K562 (cell line): ENCODE results near the gene DNAAF3. TPM values are rescaled to one million over a fixed set of nuclear protein-coding genes. Genes with fewer than 3 reads are reported as not detected.

ENCODE experiments used
- FOXK1 ChIP-seq: sonication (generic); formaldehyde crosslinking; IDR thresholded peaks from 2 replicates; pipeline ENCODE4 v1.8.0; 2022; ENCODE audit warnings: missing genetic modification reagents, mild to moderate bottlenecking, borderline replicate concordance
- GTF2F1 ChIP-seq: IDR thresholded peaks from 2 replicates; pipeline ENCODE4 v1.6.1; 2011; ENCODE audit warnings: low read depth, low read length, improper control_type of control experiment
- HMGN3 ChIP-seq: IDR thresholded peaks from 2 replicates; pipeline ENCODE4 v1.6.1; 2011; ENCODE audit warnings: borderline replicate concordance, low read depth, mild to moderate bottlenecking, mixed read lengths, low read length; ENCODE audit not compliant: insufficient read length; ENCODE audit errors: extremely low read depth
- POLR2A ChIP-seq: fragments of 450-650 bp; conservative IDR thresholded peaks from 2 replicates; pipeline ENCODE4 v1.6.1; 2016
- POLR2AphosphoS2 ChIP-seq: IDR thresholded peaks from 2 replicates; pipeline ENCODE4 v1.6.1; 2012; ENCODE audit warnings: low read length, improper control_type of control experiment
- POLR3A ChIP-seq: IDR thresholded peaks from 2 replicates; pipeline ENCODE4 v1.6.1; 2011; ENCODE audit warnings: borderline replicate concordance, mild to moderate bottlenecking, moderate library complexity; ENCODE audit not compliant: insufficient read length, insufficient read depth; ENCODE audit errors: extremely low read depth
- TCF7 ChIP-seq: sonication (generic); IDR thresholded peaks from 2 replicates; pipeline ENCODE4 v1.6.1; 2016; ENCODE audit warnings: antibody characterized with exemption, borderline replicate concordance
- TGIF2 ChIP-seq: sonication (generic); formaldehyde crosslinking; IDR thresholded peaks from 2 replicates; pipeline ENCODE4 v1.8.1; 2022; ENCODE audit warnings: mild to moderate bottlenecking, missing genetic modification reagents, moderate library complexity
- U2AF2 ChIP-seq: fragments of 200-400 bp; formaldehyde crosslinking; optimal IDR thresholded peaks from 2 replicates; pipeline ENCODE3; 2017; ENCODE audit warnings: low read depth, mild to moderate bottlenecking, low read length
- ZNF146 ChIP-seq: IDR thresholded peaks from one replicate; pipeline ENCODE4 v1.6.1; 2018; ENCODE audit warnings: missing compliant biosample characterization; ENCODE audit not compliant: unreplicated experiment
- polyA plus RNA-seq, 8 experiments: library from polyadenylated mRNA; depleted of rRNA in 4 of 8; stranded (reverse) in 5 of 8; unstranded in 3 of 8; fragments of >200 nt; fragmentation: Nextera tagmentation in 2 of 8; fragmentation: Illumina TruSeq in 1 of 8; extraction: Ambion mirVana in 2 of 8; extraction: Trizol in 1 of 8; gene quantifications; 2 replicates each; pipeline versions ENCODE4 v1.2.1 to v1.2.3, GENCODE V29; 2011 to 2014; ENCODE audit warnings: inconsistent platforms in 1 of 8, missing spikeins in 1 of 8
- total RNA-seq, 7 experiments: library from RNA; depleted of rRNA in 6 of 7; stranded (reverse); fragments of >200 nt in 6 of 7; fragmentation: Illumina TruSeq in 2 of 7; extraction: Trizol in 2 of 7; gene quantifications; 2 replicates each; pipeline versions ENCODE4 v1.2.1 to v1.2.3, GENCODE V29; 2011 to 2021; ENCODE audit warnings: low replicate concordance in 1 of 7
- TF ChIP-seq, protein P1 (sequence below): fragments of 250-450 bp; sonication (Bioruptor Pico); IDR thresholded peaks from 2 replicates; pipeline ENCODE4 v1.4.0; 2020; ENCODE audit warnings: borderline replicate concordance
- TF ChIP-seq, protein P2 (sequence below): conservative IDR thresholded peaks from 2 replicates; pipeline ENCODE4 v1.6.1; 2011; ENCODE audit warnings: low read depth, mild to moderate bottlenecking, low read length; ENCODE audit not compliant: control insufficient read depth
- TF ChIP-seq, protein P3 (sequence below): fragments of 450-650 bp; formaldehyde crosslinking; IDR thresholded peaks from 2 replicates; pipeline ENCODE4 v1.4.0; 2020; ENCODE audit warnings: mild to moderate bottlenecking, moderate library complexity
- TF ChIP-seq, protein P4 (sequence below), 2 experiments: fragments of 450-650 bp; IDR thresholded peaks; 2 replicates each; pipeline ENCODE4 v1.6.1; 2016
- TF ChIP-seq, protein P5 (sequence below): fragments of 250-450 bp; sonication (Bioruptor Pico); IDR thresholded peaks from 2 replicates; pipeline ENCODE4 v1.5.1; 2021; ENCODE audit warnings: mild to moderate bottlenecking
- TF ChIP-seq, protein P6 (sequence below): fragments of 450-650 bp; conservative IDR thresholded peaks from 2 replicates; pipeline ENCODE4 v1.6.1; 2016; ENCODE audit warnings: missing genetic modification characterization, low read depth, mild to moderate bottlenecking, control low read depth, missing compliant biosample characterization

Gene DNAAF3
- total and polyA plus RNA-seq, 9 of the 15 experiments (the other 6 are each of a cell fraction or from before 2014, with no cell fraction given), result 21.6 to 61.5 (median 43.0) TPM

DNA sequence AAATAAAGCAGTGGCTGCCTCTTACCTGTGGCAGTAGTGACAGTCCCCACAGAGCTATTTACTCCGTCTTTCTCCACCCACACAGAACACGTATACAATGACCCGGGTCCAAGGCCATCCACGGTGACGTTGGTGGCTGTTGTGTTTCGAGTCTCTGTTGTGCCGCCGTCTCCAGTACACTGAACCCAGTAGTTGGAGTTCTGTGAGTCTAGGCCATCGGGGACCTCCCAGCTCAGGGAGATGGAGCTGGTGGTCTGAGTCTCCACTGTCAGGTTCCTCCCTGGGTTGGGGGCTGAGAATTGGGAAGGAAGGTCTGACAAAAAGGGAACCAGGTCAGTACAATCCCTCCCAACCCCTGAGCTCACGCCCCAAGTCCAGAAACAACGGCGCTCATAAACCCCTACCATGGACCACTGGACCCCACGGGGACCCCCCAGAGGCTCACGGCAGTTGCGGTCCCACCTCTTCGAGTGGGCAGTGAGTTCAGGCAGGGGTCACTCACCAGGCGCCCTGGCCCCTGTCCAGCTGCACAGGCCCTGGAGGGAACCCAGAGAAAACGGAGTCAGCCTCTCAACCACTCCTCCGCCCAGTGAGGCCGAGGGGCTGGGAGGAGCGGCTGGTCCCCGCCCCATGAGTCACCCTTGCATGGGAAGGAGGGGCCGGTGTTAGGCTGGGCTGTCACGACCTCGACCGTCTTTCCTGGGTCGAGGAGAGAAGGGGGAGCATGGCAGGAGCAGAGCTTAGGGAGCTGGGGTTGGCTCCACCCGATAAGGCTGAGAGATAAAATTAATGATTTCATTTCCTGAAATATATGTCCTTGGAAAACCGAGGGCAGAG is 40.5 kb upstream of the DNAAF3 start (continued):
- TF ChIP-seq, protein P1, sequence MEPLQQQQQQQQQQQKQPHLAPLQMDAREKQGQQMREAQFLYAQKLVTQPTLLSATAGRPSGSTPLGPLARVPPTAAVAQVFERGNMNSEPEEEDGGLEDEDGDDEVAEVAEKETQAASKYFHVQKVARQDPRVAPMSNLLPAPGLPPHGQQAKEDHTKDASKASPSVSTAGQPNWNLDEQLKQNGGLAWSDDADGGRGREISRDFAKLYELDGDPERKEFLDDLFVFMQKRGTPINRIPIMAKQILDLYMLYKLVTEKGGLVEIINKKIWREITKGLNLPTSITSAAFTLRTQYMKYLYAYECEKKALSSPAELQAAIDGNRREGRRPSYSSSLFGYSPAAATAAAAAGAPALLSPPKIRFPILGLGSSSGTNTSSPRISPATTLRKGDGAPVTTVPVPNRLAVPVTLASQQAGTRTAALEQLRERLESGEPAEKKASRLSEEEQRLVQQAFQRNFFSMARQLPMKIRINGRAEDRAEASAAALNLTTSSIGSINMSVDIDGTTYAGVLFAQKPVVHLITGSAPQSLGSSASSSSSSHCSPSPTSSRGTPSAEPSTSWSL (CRISPR knock-in tag), result no peak
- TF ChIP-seq HMGN3 (peak; percentile 55), TCF7 (no peak), FOXK1 (CRISPR knock-in tag) (no peak), TGIF2 (CRISPR knock-in tag) (no peak), GTF2F1 (0 out of 2 replicates have a peak, but pooled peaks have one; percentile 63), POLR2AphosphoS2 (no peak; the same call in 1 of the 2 replicates), POLR3A (no peak), POLR2A (peak; percentile 86), U2AF2 (no peak), ZNF146 (CRISPR knock-in tag) (no peak)
- TF ChIP-seq, protein P2, sequence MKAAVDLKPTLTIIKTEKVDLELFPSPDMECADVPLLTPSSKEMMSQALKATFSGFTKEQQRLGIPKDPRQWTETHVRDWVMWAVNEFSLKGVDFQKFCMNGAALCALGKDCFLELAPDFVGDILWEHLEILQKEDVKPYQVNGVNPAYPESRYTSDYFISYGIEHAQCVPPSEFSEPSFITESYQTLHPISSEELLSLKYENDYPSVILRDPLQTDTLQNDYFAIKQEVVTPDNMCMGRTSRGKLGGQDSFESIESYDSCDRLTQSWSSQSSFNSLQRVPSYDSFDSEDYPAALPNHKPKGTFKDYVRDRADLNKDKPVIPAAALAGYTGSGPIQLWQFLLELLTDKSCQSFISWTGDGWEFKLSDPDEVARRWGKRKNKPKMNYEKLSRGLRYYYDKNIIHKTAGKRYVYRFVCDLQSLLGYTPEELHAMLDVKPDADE, result 0 out of 2 replicates have a peak, but pooled peaks have one; percentile 61
- TF ChIP-seq, protein P3, sequence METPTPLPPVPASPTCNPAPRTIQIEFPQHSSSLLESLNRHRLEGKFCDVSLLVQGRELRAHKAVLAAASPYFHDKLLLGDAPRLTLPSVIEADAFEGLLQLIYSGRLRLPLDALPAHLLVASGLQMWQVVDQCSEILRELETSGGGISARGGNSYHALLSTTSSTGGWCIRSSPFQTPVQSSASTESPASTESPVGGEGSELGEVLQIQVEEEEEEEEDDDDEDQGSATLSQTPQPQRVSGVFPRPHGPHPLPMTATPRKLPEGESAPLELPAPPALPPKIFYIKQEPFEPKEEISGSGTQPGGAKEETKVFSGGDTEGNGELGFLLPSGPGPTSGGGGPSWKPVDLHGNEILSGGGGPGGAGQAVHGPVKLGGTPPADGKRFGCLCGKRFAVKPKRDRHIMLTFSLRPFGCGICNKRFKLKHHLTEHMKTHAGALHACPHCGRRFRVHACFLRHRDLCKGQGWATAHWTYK (CRISPR knock-in tag), result peak; percentile 11; the same call in 1 of the 2 replicates
- TF ChIP-seq, protein P4, sequence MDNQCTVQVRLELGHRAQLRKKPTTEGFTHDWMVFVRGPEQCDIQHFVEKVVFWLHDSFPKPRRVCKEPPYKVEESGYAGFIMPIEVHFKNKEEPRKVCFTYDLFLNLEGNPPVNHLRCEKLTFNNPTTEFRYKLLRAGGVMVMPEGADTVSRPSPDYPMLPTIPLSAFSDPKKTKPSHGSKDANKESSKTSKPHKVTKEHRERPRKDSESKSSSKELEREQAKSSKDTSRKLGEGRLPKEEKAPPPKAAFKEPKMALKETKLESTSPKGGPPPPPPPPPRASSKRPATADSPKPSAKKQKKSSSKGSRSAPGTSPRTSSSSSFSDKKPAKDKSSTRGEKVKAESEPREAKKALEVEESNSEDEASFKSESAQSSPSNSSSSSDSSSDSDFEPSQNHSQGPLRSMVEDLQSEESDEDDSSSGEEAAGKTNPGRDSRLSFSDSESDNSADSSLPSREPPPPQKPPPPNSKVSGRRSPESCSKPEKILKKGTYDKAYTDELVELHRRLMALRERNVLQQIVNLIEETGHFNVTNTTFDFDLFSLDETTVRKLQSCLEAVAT (IDR thresholded peaks at IDR 0.05), result no peak; a peak in 1 of 4 replicates
- TF ChIP-seq, protein P5, sequence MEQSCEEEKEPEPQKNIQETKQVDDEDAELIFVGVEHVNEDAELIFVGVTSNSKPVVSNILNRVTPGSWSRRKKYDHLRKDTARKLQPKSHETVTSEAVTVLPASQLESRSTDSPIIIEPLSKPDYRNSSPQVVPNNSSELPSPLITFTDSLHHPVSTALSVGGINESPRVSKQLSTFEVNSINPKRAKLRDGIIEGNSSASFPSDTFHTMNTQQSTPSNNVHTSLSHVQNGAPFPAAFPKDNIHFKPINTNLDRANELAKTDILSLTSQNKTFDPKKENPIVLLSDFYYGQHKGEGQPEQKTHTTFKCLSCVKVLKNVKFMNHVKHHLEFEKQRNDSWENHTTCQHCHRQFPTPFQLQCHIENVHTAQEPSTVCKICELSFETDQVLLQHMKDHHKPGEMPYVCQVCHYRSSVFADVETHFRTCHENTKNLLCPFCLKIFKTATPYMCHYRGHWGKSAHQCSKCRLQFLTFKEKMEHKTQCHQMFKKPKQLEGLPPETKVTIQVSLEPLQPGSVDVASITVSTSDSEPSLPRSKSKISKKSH (CRISPR knock-in tag), result no peak
- TF ChIP-seq, protein P6, sequence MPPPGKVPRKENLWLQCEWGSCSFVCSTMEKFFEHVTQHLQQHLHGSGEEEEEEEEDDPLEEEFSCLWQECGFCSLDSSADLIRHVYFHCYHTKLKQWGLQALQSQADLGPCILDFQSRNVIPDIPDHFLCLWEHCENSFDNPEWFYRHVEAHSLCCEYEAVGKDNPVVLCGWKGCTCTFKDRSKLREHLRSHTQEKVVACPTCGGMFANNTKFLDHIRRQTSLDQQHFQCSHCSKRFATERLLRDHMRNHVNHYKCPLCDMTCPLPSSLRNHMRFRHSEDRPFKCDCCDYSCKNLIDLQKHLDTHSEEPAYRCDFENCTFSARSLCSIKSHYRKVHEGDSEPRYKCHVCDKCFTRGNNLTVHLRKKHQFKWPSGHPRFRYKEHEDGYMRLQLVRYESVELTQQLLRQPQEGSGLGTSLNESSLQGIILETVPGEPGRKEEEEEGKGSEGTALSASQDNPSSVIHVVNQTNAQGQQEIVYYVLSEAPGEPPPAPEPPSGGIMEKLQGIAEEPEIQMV (tag), result no peak
